Neural progenitor cell (in vitro differentiated cells): Measurements from ENCODE around the gene SHMT1. TPM values are rescaled to one million over a fixed set of nuclear protein-coding genes. Genes with fewer than 3 reads are reported as not detected.

Experiments used
- DNase-seq: peaks from one replicate; pipeline ENCODE4 v3.0.0-alpha.2; 2016; ENCODE audit warnings: low spot score
- H2AFZ ChIP-seq: fragments of 200-600 bp; sonication (generic); replicated peaks from 2 replicates; pipeline ENCODE4 v1.6.1; 2016; ENCODE audit warnings: antibody characterized with exemption
- H3F3A ChIP-seq: fragments of 200-600 bp; sonication (generic); 2 replicates; pipeline ENCODE4 v1.6.1; 2016; ENCODE audit warnings: antibody characterized with exemption, low read depth
- H3K27ac ChIP-seq: fragments of 200-600 bp; sonication (generic); 2 replicates; pipeline ENCODE4 v1.5.1; 2016; ENCODE audit warnings: mild to moderate bottlenecking
- H3K27me3 ChIP-seq: fragments of 200-600 bp; sonication (generic); 2 replicates; pipeline ENCODE4 v1.6.1; 2016; ENCODE audit warnings: mild to moderate bottlenecking, moderate library complexity
- H3K36me3 ChIP-seq: fragments of 200-600 bp; sonication (generic); 2 replicates; pipeline ENCODE4 v1.5.1; 2016
- H3K4me1 ChIP-seq: fragments of 200-600 bp; sonication (generic); 2 replicates; pipeline ENCODE4 v1.6.1; 2016; ENCODE audit warnings: mixed run types
- H3K4me2 ChIP-seq: fragments of 200-600 bp; sonication (generic); 2 replicates; pipeline ENCODE4 v1.6.1; 2016
- H3K4me3 ChIP-seq: fragments of 200-600 bp; sonication (generic); 2 replicates; pipeline ENCODE4 v1.5.1; 2016
- H3K79me2 ChIP-seq: fragments of 200-600 bp; sonication (generic); 2 replicates; pipeline ENCODE4 v1.6.1; 2016; ENCODE audit warnings: low read depth
- H3K9ac ChIP-seq: fragments of 200-600 bp; sonication (generic); 2 replicates; pipeline ENCODE4 v1.6.1; 2016
- H3K9me3 ChIP-seq: fragments of 200-600 bp; sonication (generic); 2 replicates; pipeline ENCODE4 v1.5.1; 2016; ENCODE audit warnings: low read depth
- H4K20me1 ChIP-seq: fragments of 200-600 bp; sonication (generic); 2 replicates; pipeline ENCODE4 v1.6.1; 2016; ENCODE audit warnings: low read depth
- H3K27ac Mint-ChIP-seq: 3 replicates; pipeline ENCODE4 v1.8.0; 2021; ENCODE audit warnings: mixed read lengths
- H3K27me3 Mint-ChIP-seq: 2 replicates; pipeline ENCODE4 v1.8.0; 2022; ENCODE audit warnings: low read depth, mild to moderate bottlenecking, inconsistent platforms, moderate library complexity, mixed read lengths; ENCODE audit not compliant: insufficient read depth
- H3K36me3 Mint-ChIP-seq: 3 replicates; pipeline ENCODE4 v1.8.0; 2021; ENCODE audit warnings: mixed read lengths
- H3K4me1 Mint-ChIP-seq: 3 replicates; pipeline ENCODE4 v1.8.0; 2021; ENCODE audit warnings: mixed read lengths
- H3K4me3 Mint-ChIP-seq: 3 replicates; pipeline ENCODE4 v1.8.0; 2021; ENCODE audit warnings: mild to moderate bottlenecking, moderate library complexity, mixed read lengths
- H3K9me3 Mint-ChIP-seq: 3 replicates; pipeline ENCODE4 v1.8.0; 2020; ENCODE audit warnings: mixed read lengths
- CTCF ChIP-seq: fragments of 200-600 bp; sonication (generic); IDR thresholded peaks from 2 replicates; pipeline ENCODE4 v1.5.1; 2017; ENCODE audit warnings: antibody characterized with exemption, mild to moderate bottlenecking
- EZH2 ChIP-seq: fragments of 200-600 bp; sonication (generic); IDR thresholded peaks from 2 replicates; pipeline ENCODE4 v1.6.1; 2017; ENCODE audit warnings: antibody characterized with exemption, mild to moderate bottlenecking, moderate library complexity
- EZH2phosphoT487 ChIP-seq: fragments of 200-600 bp; sonication (generic); IDR thresholded peaks from 2 replicates; pipeline ENCODE4 v1.6.1; 2017; ENCODE audit warnings: antibody characterized with exemption
- total RNA-seq: library from RNA; depleted of rRNA; stranded (reverse); fragments of >200 nt; gene quantifications from 2 replicates; pipeline ENCODE4 v1.2.3, GENCODE V29; 2015; ENCODE audit warnings: low replicate concordance

SHMT1 gene
- total RNA-seq, 1 donor from 2014 or later: 26.3 TPM

- no peaks in the 10 kb centered on the region for H3F3A ChIP-seq
- peaks cover 27% of the 10 kb centered on the region for H4K20me1 ChIP-seq
- peaks cover 23% of the 10 kb centered on the region for H3K79me2 ChIP-seq
- no peak overlapping the region for H3K27ac ChIP-seq
- H3K9ac ChIP-seq: no peak overlapping the region
- no peak overlapping the region for H3K4me3 ChIP-seq
- no peak overlapping the region for H2AFZ ChIP-seq
- TF ChIP-seq EZH2 (no peak), CTCF (no peak), EZH2phosphoT487 (no peak)
- no peaks in the 10 kb centered on the region for H3K9me3 ChIP-seq
- Mint-ChIP-seq H3K36me3 (peaks cover 5% of the 10 kb centered on the region), H3K4me1 (peaks cover 14% of the 10 kb centered on the region), H3K27me3 (no peaks in the 10 kb centered on the region), H3K9me3 (no peaks in the 10 kb centered on the region), H3K4me3 (no peak overlapping the region), H3K27ac (no peak overlapping the region)
- H3K36me3 ChIP-seq: no peaks in the 10 kb centered on the region
- no peak overlapping the region for H3K4me2 ChIP-seq
- no peaks in the 10 kb centered on the region for H3K4me1 ChIP-seq
- DNase-seq: no peak
- H3K27me3 ChIP-seq: no peaks in the 10 kb centered on the region
Observed at GRCh38 chr17:18322522-18322921, 40.8 kb downstream of the SHMT1 start.

GRCh38 chr17:18321309-18321708 is 42.0 kb downstream of the SHMT1 start:
- Histone ChIP-seq H3K9ac (no peak overlapping the region), H3K27ac (no peak overlapping the region), H2AFZ (no peak overlapping the region), H3K4me3 (no peak overlapping the region), H3K36me3 (no peaks in the 10 kb centered on the region), H3F3A (no peaks in the 10 kb centered on the region), H3K27me3 (no peaks in the 10 kb centered on the region), H3K4me1 (no peaks in the 10 kb centered on the region), H3K79me2 (peaks cover 36% of the 10 kb centered on the region), H4K20me1 (peaks cover 27% of the 10 kb centered on the region), H3K4me2 (no peak overlapping the region), H3K9me3 (no peaks in the 10 kb centered on the region)
- H3K36me3 Mint-ChIP-seq: peaks cover 5% of the 10 kb centered on the region
- TF ChIP-seq EZH2: no peak
- TF ChIP-seq CTCF: peak; percentile 39
- no peaks in the 10 kb centered on the region for H3K9me3 Mint-ChIP-seq
- DNase-seq: peak; percentile 51
- H3K4me3 Mint-ChIP-seq: no peak overlapping the region
- H3K27ac Mint-ChIP-seq: no peak overlapping the region
- no peaks in the 10 kb centered on the region for H3K27me3 Mint-ChIP-seq
- H3K4me1 Mint-ChIP-seq: peaks cover 19% of the 10 kb centered on the region

GRCh38 chr17:18320301-18320700 is 43.0 kb downstream of the SHMT1 start:
- Histone ChIP-seq H3K9ac (no peak overlapping the region), H3K79me2 (peaks cover 46% of the 10 kb centered on the region), H3K9me3 (no peaks in the 10 kb centered on the region), H3F3A (peaks cover 4% of the 10 kb centered on the region), H3K4me2 (no peak overlapping the region), H2AFZ (no peak overlapping the region), H3K4me1 (peaks cover 6% of the 10 kb centered on the region), H4K20me1 (peaks cover 27% of the 10 kb centered on the region), H3K4me3 (no peak overlapping the region), H3K36me3 (no peaks in the 10 kb centered on the region), H3K27me3 (no peaks in the 10 kb centered on the region), H3K27ac (no peak overlapping the region)
- TF ChIP-seq EZH2phosphoT487 (no peak), EZH2 (no peak), CTCF (no peak)
- Mint-ChIP-seq H3K27ac (no peak overlapping the region), H3K27me3 (peaks cover 3% of the 10 kb centered on the region), H3K36me3 (peaks cover 5% of the 10 kb centered on the region), H3K9me3 (no peaks in the 10 kb centered on the region), H3K4me1 (peaks cover 27% of the 10 kb centered on the region), H3K4me3 (no peak overlapping the region)
- DNase-seq: no peak
